ENCODE measurements around the gene PSME2. TPM values are rescaled to one million over a fixed set of nuclear protein-coding genes. Genes with fewer than 3 reads are reported as not detected.

PSME2 gene
- total and polyA plus RNA-seq, 2 of the 13 experiments (the other 11 are each of a cell fraction or from before 2014, with no cell fraction given), result 332 to 716 TPM

DNA sequence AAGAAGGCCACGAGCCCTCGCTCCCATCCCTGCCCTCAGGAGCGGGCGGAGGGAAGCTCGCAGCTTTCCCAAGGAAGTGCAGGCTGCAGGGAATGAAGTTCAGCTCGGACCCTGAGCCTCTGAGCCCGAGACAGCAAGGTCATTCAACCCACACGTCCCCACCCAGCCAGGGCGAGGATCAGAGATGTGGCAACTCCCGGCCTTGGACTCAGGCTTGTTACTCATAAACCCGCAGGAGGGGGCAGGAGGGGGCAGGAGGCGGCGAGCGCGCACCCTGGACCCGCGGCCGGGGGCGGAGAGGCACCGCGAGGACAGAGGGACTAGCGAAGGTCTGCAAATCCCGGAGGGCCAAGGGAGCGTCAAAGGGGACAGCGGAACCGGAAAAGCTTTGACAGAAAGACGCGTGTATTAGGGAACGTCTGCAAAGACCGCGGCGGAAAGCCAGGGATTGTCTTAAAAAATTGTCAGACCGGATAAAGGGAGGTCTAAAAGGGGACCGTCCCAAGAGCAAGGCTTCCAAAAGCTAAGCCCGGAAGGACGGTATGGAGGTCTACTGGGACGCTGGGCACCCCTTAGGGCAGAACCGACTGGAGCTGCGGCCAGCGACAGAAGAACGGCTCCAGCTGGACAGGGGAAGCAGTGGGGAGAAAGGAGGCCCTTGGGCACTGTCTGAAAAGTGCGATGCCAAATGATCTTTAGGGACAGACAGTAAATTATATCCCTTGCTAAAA lies 32.4 kb downstream of the PSME2 start (continued):
- TF ChIP-seq MTF1 (CRISPR knock-in tag; IDR thresholded peaks at IDR 0.05) (peak; percentile 94), MIER3 (CRISPR knock-in tag; IDR thresholded peaks at IDR 0.05; ENCODE audit: borderline replicate concordance) (peak; percentile 99), GTF3A (CRISPR knock-in tag; conservative IDR thresholded peaks at IDR 0.05) (peak; percentile 91), ZNF501 (CRISPR knock-in tag; IDR thresholded peaks at IDR 0.05) (peak; percentile 98), GTF2F1 (IDR thresholded peaks at IDR 0.05; ENCODE audit: low read length) (peak; percentile 69; the same call in 1 of the 2 replicates), MBD4 (IDR thresholded peaks at IDR 0.05; ENCODE audit: borderline replicate concordance, low read length) (no peak), ZNF883 (CRISPR knock-in tag; IDR thresholded peaks at IDR 0.05; ENCODE audit: not compliant biosample characterization) (peak; percentile 90), RXRB (CRISPR knock-in tag; IDR thresholded peaks at IDR 0.05; ENCODE audit: borderline replicate concordance) (peak; percentile 100), MAFK (conservative IDR thresholded peaks at IDR 0.05 in 1 of 2, IDR thresholded peaks at IDR 0.05 in 1 of 2; ENCODE audit: low read length in 2 of 2) (peak in 1 of 2 experiments; percentile 1; a peak in 1 of 4 replicates), RFXANK (CRISPR knock-in tag; IDR thresholded peaks at IDR 0.05) (peak; percentile 95), SMARCE1 (IDR thresholded peaks at IDR 0.05; ENCODE audit: borderline replicate concordance) (no peak), ZC3H4 (CRISPR knock-in tag; IDR thresholded peaks at IDR 0.05; ENCODE audit: borderline replicate concordance) (peak; percentile 97), ZSCAN12 (CRISPR knock-in tag; IDR thresholded peaks at IDR 0.05) (peak; percentile 72; the same call in 1 of the 2 replicates)
- TF ChIP-seq, protein P1, sequence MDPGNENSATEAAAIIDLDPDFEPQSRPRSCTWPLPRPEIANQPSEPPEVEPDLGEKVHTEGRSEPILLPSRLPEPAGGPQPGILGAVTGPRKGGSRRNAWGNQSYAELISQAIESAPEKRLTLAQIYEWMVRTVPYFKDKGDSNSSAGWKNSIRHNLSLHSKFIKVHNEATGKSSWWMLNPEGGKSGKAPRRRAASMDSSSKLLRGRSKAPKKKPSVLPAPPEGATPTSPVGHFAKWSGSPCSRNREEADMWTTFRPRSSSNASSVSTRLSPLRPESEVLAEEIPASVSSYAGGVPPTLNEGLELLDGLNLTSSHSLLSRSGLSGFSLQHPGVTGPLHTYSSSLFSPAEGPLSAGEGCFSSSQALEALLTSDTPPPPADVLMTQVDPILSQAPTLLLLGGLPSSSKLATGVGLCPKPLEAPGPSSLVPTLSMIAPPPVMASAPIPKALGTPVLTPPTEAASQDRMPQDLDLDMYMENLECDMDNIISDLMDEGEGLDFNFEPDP (CRISPR knock-in tag; conservative IDR thresholded peaks at IDR 0.05), result no peak
- TF ChIP-seq, protein P2, sequence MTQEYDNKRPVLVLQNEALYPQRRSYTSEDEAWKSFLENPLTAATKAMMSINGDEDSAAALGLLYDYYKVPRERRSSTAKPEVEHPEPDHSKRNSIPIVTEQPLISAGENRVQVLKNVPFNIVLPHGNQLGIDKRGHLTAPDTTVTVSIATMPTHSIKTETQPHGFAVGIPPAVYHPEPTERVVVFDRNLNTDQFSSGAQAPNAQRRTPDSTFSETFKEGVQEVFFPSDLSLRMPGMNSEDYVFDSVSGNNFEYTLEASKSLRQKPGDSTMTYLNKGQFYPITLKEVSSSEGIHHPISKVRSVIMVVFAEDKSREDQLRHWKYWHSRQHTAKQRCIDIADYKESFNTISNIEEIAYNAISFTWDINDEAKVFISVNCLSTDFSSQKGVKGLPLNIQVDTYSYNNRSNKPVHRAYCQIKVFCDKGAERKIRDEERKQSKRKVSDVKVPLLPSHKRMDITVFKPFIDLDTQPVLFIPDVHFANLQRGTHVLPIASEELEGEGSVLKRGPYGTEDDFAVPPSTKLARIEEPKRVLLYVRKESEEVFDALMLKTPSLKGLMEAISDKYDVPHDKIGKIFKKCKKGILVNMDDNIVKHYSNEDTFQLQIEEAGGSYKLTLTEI (CRISPR knock-in tag; conservative IDR thresholded peaks at IDR 0.05), result no peak
- TF ChIP-seq, protein P3, sequence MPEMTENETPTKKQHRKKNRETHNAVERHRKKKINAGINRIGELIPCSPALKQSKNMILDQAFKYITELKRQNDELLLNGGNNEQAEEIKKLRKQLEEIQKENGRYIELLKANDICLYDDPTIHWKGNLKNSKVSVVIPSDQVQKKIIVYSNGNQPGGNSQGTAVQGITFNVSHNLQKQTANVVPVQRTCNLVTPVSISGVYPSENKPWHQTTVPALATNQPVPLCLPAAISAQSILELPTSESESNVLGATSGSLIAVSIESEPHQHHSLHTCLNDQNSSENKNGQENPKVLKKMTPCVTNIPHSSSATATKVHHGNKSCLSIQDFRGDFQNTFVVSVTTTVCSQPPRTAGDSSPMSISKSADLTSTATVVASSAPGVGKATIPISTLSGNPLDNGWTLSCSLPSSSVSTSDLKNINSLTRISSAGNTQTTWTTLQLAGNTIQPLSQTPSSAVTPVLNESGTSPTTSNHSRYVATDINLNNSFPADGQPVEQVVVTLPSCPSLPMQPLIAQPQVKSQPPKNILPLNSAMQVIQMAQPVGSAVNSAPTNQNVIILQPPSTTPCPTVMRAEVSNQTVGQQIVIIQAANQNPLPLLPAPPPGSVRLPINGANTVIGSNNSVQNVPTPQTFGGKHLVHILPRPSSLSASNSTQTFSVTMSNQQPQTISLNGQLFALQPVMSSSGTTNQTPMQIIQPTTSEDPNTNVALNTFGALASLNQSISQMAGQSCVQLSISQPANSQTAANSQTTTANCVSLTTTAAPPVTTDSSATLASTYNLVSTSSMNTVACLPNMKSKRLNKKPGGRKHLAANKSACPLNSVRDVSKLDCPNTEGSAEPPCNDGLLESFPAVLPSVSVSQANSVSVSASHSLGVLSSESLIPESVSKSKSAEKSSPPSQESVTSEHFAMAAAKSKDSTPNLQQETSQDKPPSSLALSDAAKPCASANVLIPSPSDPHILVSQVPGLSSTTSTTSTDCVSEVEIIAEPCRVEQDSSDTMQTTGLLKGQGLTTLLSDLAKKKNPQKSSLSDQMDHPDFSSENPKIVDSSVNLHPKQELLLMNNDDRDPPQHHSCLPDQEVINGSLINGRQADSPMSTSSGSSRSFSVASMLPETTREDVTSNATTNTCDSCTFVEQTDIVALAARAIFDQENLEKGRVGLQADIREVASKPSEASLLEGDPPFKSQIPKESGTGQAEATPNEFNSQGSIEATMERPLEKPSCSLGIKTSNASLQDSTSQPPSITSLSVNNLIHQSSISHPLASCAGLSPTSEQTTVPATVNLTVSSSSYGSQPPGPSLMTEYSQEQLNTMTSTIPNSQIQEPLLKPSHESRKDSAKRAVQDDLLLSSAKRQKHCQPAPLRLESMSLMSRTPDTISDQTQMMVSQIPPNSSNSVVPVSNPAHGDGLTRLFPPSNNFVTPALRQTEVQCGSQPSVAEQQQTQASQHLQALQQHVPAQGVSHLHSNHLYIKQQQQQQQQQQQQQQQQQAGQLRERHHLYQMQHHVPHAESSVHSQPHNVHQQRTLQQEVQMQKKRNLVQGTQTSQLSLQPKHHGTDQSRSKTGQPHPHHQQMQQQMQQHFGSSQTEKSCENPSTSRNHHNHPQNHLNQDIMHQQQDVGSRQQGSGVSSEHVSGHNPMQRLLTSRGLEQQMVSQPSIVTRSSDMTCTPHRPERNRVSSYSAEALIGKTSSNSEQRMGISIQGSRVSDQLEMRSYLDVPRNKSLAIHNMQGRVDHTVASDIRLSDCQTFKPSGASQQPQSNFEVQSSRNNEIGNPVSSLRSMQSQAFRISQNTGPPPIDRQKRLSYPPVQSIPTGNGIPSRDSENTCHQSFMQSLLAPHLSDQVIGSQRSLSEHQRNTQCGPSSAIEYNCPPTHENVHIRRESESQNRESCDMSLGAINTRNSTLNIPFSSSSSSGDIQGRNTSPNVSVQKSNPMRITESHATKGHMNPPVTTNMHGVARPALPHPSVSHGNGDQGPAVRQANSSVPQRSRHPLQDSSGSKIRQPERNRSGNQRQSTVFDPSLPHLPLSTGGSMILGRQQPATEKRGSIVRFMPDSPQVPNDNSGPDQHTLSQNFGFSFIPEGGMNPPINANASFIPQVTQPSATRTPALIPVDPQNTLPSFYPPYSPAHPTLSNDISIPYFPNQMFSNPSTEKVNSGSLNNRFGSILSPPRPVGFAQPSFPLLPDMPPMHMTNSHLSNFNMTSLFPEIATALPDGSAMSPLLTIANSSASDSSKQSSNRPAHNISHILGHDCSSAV (CRISPR knock-in tag; IDR thresholded peaks at IDR 0.05; ENCODE audit: borderline replicate concordance), result no peak; the same call in 1 of the 2 replicates
- TF ChIP-seq, protein P4, sequence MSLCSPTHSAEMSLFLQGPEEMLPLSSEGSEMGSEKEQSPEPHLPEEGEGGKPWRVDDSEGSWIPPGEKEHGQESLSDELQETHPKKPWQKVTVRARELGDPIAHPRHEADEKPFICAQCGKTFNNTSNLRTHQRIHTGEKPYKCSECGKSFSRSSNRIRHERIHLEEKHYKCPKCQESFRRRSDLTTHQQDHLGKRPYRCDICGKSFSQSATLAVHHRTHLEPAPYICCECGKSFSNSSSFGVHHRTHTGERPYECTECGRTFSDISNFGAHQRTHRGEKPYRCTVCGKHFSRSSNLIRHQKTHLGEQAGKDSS (CRISPR knock-in tag; IDR thresholded peaks at IDR 0.05; ENCODE audit: borderline replicate concordance, low read depth), result peak; percentile 93
